Stimulated activated CD8-positive, alpha-beta memory T cell treated with anti-CD3 and anti-CD28 coated beads, Interleukin-12 subunit alpha, Interleukin-12 subunit beta, amount 100 ng/mL, for 24 hours (primary cell): ENCODE measurements around the gene DBNDD1.
"Not testable (repeated sequence)": the region's sequence is repeated elsewhere in the genome, so short reads cannot be mapped to it uniquely, and the experiment has no call there.

Experiments used
- DNase-seq: peaks from one replicate; pipeline ENCODE4 v3.0.0-alpha.2; 2020; ENCODE audit errors: extremely low read depth

DBNDD1 gene, protein sequence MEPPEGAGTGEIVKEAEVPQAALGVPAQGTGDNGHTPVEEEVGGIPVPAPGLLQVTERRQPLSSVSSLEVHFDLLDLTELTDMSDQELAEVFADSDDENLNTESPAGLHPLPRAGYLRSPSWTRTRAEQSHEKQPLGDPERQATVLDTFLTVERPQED

DNA sequence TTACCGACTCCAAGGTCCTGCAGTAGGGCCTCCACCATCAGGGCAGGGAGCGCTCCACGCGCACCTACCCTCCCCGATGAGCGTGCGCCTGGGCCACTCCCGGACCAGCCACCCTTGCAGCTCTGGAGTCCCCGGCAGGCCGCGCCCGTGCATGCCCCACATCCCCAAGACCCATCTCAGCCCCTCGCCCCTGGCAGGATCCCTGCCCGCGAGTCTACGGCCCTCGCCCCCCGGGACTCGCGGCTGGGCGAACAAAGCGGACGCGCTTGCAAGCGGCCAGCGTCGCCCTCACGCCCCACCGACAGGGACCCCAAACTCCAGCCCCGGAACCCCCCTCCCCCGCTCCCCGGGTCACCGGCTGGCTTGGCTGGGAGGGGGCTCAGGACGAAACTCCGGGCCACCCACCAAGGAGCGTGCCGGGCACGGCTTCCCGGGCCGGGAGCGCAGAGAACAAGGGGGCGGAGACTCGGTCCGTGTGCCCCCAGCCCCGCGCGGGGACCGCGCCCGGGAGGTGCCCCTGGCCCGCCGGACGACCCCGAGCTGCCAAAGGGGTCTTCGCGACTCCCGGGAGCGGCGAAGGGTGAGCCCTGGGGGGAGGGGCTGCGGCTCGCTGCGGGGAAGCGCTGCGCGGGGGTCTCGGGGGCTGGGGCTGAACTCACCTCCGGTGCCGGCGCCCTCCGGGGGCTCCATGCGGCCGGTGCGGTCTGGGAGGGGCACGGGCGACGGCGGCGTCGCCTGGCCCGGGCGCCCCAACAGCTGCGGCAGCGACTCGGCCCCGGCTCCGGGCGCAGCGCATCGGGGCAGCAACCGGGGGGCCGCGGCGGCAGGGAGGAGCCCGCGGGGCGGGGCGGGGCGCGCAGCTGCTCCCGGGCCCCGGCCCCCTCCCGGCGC is at the start of gene DBNDD1:
TSS of gene DBNDD1 (minus strand) at position 805 of the 891 bp plus-strand sequence. CDS start at position 690, 115 bp downstream.
- no peak for DNase-seq

DNA sequence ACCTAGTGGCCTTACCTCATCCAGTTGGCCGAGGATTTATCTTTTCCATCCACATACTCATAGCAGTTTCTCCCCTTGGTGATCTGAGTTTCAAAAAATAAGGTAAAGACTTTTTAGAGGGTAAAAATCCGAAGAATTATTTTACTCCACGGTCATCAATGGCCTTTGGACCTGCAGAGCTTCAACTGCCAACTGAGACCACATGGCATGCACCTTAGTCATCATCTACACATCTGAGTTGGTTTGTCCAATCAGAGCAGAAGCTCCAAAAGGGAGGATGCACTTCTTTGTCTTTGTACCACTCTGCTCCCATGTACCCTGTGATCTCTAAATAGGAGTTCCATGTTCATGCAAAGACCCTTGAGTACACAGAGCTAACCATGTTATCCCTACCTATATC is 42.2 kb upstream of the DBNDD1 start:
- DNase-seq = no peak

DNA sequence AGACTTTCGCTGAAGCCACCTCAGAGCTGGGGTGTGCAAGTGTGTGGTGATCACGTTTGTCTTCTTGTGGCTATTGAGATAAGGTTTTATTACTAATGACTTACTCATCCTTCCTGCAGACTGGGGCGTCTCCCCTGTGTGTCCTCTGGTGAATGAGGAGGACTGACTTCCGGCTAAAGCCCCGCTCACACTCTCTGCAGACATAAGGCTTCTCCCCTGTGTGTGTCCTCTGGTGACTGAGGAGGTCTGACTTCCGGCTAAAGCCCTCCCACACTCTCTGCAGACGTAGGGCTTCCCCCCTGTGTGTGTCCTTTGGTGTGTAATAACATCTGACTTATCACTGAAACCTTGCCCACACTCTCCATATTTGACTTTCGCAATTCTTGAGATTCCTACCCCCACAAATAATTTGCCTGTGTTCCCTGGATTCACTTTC is 38.5 kb upstream of the DBNDD1 start:
- DNase-seq = peak; percentile 9

DNA sequence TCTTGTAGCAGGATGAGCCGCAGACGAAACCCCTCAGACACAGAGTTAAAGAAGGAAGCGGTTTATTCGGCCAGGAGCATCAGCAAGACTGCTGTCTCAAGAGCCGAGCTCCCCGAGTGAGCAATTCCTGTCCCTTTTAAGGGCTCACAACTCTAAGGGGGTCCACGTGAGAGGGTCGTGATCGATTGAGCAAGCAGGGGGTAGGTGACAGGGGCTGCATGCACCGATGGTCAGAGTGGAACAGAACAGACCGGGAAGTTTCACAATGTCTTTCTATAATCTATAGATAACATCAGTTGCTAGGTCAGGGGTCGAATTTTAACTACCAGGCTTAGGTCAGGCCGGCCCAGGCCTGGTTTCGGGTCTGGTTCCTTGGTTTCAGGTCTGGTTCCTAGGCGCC is 37.3 kb upstream of the DBNDD1 start:
- not testable (repeated sequence) for DNase-seq

DNA sequence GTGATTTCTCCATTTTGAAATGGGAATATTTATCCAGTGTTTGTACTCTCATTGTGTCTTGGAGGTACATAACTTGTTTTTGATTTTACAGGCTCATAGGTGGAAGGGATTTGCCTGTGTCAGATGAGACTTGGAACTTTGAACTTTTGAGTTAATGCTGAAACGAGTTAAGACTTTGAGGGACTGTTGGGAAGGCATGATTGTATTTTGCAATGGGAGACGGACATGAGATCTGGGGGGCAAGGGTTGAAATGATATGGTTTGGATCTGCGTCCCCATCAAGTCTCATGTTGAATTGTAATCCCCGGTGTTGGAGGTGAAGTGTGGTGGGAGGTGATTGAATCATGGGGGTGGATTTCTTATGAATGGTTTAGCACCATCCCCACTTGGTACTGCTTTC is 36.1 kb upstream of the DBNDD1 start:
- DNase-seq = no peak

DNA sequence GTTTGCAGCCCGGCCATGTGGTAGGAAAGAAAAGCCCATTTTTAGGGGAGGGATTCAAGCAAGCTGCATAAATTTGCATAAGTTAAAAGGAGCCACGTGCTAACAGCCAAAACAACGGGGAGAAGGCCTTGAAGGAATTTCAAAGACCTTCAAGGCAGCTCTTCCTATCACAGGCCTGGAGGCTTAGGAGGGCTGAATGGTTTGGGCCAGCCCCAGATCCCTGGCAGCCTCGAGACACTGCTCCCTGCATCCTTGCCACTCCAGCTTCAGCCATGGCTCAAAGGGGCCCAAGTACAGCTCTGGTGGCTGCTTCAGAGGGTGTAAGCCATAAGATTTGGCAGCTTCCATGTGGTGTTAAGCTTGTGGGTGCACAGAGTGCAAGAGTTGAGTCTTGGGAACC is 35.3 kb upstream of the DBNDD1 start:
- DNase-seq = no peak

DNA sequence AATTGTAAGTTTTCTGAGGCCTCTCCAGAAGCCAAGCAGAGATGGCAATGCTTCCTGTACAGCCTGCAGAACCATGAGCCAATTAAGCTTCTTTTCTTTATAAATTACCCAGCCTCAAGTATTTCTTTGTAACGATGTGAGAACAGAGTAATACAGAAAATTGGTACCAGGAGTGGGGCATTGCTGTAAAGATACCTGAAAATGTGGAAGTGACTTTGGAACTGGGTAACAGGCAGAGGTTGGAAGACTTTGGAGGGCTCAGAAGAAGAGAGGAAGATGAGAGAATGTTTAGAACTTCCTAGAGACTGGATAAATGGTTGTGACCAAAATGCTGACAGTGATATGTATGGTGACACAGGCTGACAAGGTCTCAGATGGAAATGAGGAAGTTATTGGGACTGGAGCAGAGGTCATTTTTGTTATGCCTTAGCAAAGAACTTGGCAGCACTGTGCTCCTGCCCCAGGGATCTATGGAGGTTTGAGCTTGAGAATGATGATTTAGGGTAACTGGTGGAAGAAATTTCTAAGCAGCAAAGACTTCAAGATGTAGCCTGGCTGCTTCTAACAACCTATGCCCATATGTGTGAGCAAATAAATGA is 34.7 kb upstream of the DBNDD1 start:
- no peak for DNase-seq

DNA sequence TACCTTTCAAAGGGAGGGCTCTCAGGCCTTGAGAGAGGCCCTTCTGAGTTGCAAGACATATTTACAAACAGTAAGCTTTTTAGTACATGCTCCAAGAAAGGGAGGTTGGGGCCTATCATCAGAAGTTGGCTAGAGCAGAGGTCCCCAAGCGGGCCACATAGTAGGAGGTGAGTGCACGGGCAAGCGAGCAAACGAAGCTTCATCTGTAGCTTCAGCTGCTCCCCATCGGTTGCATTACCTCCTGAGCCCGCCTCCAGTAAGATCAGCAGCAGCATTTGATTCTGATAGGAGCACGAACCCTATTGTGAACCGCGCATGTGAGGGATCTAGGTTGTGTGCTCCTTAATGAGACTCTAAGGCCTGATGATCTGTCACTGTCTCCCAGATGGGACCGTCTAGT is 31.7 kb upstream of the DBNDD1 start:
- DNase-seq = no peak

DNA sequence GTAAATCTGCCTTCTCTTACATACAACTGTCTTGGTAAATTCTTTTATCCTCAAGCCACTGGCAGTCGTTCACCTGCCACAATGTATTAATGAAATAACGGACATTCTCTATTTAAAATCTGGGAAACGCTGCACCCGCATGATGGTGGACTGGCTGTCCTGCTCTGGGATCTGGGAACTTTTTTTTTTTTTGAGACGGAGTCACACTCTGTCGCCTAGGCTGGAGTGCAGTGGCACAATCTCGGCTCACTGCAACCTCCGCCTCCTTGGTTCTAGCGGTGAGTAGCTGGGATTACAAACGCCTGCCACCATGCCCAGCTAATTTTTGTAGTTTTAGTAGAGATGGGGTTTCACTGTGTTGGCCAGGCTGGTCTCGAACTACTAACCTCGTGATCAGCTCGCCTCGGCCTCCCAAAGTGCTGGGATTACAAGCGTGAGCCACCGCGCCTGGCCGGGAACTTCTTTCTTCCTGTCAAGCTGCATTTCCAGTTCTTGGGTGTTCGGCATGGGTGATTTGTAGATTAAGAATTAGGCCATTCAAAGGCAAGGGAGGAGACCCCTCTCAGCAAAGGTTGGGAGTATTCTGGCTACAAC is 29.6 kb upstream of the DBNDD1 start:
- no peak for DNase-seq

DNA sequence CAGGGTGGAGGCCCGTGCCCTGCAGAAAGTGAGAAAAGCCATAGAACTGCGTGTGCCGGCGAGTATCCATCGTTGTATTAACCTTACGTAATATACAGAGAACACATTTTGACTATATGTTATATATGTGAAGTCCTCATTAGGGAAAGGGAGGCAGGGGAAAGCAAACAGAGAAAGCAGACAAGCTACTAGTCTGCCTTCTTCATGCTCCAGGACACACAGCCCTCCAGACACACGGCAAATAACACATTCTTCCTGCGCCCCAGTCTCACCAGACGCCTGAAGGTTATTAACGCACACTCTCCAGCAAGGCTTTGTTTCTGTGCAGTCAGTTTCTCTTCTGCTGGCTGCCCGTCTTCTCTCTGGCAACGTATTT is 29.1 kb upstream of the DBNDD1 start:
- no peak for DNase-seq

DNA sequence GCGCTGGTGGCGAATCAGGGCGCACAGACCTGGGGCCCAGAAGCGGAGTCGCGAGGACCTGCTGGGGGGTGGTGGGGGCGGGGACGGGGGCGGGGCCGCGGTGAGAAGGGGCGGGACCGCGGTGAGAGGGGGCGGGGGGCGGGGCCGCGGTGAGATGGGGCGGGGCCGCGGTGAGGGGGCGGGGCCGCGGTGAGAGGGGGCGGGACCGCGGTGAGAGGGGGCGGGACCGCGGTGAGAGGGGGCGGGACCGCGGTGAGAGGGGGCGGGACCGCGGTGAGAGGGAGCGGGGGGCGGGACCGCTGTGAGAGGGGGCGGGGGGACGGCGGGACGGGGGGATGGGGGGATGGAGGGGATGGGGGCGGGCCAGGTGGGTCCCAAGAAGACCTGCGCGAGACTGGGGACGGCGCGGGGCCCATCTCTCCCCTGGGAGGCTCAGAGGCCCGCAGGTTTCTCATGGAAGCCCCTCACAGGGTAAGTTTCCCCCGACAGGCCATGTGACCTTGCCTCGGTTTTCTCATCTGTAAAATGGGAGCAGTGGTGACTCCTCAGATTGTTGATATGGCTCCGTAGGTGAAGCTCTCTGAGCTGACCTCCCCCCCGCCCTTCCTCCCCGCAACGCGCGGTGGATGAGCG is 28.6 kb upstream of the DBNDD1 start:
- DNase-seq = no peak

DNA sequence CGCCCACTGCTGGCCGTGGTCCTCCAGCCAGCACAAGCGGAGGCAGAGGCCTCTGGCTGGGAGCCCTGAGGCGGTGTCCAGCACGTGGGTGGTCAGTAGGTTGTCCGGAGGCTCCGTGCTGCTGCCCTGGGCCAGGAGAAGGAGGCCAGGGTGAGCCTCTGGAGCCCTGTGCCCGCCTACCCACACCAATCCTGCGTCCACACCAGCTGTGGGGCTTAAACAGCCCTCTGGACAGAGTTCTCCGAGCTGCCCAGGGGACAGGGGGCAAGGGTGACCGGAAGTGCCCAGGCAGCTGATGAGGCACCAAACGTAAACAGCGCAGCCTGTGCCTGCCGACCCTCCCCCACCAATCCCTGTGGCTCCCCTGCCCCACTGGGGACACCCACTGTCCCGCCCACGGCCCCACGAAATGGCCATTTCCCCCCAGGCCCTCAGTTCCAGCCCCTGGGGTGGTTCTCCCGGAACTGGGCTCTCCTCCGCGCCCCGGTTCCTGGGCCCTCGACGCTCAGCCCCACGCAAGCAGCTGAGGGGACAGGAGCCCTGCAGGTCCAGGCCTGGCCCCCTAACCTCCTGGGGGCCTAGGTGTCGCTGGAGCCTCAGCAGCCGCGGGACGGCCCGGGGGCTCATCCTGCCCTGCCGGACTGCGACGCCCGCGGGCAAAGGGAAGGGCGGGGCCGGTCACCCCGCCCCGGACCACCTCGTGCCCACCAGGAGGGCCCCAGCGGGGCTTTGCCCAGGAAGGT is 27.9 kb upstream of the DBNDD1 start:
- no peak for DNase-seq

DNA sequence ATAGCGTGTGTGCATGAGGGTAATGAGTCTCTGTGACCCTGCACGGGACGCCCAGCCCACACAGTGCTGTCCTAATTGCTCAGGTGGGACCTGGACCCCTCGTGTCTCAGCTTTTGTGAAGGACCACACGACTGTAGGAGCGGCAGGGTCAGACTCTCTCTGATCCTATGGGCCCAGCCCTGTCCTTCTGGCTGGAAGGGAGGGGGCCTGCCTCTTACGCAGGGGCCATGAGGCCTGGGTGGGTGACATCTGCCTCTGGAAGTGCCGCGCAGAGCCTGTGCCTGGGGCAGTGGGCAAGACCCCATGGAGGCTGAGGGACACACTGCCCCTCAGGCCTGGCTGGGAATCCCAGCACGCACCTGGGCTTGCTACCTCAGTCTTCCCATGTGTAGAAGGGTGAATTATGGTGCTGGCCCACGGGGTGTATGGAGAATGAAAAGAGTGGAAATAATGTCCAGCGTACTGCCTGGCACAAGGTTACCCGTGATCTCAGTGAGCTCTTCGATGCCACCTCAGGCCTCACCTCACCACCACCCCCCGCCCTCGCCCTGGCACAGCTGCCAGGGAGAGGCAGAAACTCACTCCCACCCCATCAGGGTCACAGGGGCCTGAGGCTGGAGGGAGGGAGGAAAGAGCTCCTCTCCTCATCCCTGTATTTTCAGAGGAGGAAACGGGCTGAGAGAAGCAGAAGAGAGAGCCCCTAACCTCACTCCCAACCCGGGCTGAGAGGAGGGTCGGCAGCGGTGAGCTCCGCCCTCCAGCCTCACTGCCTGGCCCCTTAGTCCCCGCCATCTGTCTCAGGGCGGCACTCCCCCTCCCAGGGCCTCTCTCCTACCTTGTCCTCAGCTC is 27.1 kb upstream of the DBNDD1 start:
- no peak for DNase-seq

DNA sequence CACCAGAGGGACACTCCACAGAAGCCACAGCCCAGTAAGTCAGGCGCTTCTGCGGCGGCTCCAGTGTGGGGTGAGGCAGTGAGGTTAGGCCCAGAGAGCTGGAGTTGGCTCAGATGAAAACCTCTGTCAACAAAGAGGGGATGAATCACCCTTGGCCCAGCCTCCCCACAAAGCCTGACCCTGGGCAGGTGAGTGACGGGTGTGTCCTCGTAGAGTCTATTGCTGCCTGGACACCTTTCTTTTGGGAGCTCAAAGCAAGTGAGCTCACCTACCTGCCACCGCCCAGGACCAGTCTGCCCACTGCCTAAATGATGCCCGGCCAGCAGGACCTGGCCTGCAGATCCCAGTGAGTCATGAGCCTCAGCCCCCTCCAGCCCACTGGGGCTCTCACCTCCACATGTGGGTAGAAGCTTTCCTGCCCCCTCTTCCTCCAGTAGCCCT is 24.9 kb upstream of the DBNDD1 start:
- no peak for DNase-seq

DNA sequence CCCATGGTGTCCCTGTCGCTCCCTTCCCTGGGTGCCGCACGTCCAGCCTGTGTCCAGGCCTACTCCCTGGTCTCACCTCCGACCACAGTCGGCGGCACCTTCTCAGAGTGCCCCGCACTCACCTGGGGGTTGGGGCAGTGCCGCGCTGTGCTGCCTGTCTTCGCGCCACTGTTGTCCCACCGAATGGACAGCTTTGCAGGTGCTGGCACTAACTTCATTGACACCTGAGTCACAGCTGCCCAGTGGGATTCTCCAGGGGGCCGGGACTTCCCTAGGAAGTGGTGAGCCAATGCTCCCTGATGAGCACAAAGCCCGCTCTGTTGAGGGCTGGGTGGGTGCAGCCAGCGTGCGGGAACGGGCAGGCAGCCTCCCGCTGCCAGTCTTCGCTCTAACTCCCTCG is 24.3 kb upstream of the DBNDD1 start:
- no peak for DNase-seq

DNA sequence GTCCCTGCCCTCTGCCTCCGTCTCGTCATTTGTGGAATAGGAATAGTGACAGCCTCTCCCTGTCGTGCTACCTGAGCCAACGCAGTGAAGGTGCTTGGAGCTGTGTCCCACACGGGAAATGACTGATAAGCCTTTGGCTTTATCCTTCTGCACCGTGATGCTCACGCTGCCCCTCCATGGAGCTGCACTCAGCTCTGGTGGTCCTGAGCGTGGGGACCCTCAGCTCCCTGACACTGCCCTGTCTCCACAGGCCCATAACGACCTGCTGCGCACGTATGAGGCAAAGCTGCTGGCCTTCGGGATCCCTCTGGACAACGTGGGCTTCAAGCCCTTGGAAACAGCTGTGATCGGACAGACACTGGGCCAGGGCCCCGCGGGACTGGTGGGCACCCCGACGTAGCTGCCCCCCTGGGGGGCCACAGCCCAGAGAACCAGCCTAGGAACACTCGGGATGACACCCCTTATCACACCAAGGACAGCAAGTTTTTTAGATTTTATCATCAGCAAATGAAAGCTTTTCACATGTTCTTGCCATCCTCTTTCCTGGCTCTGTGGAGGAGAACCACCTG is 23.8 kb upstream of the DBNDD1 start:
- DNase-seq = no peak

DNA sequence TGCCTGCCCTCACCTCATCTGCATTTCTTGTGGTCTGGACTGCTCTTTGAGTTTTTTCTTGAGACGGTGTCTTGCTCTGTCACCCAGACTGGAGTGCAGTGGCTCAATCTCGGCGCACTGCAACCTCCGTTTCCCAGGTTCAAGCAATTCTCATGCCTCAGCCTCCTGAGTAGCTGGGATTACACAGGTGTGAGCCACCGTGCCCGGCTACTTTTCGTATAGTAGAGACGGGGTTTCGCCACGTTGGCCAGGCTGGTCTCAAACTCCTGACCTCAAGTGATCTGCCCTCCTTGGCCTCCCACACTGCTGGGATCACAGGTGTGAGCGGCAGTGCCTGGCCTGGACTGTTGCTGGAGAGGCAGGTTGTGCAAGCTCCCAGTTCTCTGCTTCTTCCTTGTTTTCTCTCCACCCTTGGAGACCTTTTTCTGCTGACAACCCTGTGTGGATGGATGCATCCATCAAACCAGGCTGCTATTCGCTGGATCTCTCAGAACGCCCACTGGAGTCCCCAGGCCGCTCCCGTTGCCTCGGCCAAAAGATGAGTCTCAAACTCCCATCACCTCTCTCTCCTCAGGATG is 22.7 kb upstream of the DBNDD1 start:
- DNase-seq = no peak

DNA sequence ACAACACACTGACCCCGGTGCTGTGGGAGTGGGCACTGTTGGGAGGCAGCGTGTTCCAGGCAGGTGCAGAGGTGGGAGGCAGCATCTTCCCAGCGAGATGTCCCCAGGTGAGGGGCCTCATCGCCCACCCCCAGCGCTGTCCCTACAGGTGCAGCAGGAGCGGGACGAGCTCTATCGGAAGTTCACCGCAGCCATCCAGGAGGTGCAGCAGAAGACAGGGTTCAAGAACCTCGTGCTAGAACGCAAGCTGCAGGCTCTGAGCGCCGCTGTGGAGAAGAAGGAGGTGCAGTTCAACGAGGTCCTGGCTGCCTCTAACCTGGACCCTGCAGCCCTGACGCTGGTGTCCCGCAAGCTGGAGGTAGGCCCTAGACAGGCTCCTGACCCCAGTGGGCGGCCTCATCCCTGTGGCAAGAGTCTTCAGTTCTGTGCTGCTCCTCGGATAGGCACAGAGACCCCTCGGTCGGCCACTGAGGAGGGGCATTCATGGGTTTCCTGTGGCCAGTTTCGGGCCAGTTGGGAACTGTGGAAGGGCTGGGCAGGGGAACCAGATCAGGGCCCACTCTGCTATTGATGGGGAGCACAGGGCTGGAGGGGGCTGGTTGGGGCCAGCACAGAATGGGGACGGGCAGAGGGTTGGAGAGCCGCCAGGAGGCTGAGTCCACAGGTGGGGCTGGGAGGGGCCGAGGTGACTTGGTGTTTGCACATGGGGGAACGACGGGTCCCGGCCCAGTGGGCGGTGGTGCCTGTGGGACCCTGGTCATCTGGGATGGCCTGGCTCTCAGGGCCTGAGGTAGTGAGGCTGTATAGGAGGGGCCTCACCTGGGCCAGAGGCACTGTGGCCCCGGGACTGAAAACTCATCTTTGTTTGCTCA is 21.1 kb upstream of the DBNDD1 start:
- no peak for DNase-seq

DNA sequence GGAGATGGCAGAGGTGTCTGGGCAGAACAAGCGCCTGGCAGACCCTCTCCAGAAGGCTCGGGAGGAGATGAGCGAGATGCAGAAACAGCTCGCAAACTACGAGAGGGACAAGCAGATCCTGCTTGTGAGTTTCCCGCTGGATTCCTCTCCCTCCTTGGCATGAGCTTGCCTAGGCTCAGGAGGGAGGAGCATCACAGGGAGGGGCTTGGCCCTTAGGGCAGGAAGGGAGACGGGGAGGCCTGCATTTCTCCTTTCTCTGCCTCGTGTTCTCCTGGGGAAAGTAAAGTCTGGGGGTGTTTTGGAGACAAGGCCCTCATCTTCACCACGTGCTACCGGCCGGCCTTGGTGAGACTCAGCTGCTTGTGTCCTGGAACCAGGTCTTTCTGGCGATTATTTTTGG is 18.0 kb upstream of the DBNDD1 start:
- no peak for DNase-seq
